ENCODE results near the gene ANKHD1.

Gene ANKHD1

GRCh38 chr5:140574165-140574564 lies 172.5 kb downstream of the ANKHD1 start:
- no peaks in the 10 kb centered on the region for H3K9me3 ChIP-seq (ENCODE audit: control insufficient read depth, insufficient read depth, low read depth, low read length)
- H3K36me3 ChIP-seq (ENCODE audit: control insufficient read depth in 2 of 2, insufficient read depth in 1 of 2, low read length in 2 of 2): no peaks in the 10 kb centered on the region
- POLR2A ChIA-PET: no interaction called here
- no peak overlapping the region for H3K27ac ChIP-seq (ENCODE audit: extremely low read depth, low read depth, low read length)
- H3K4me1 ChIP-seq (ENCODE audit: control insufficient read depth, insufficient read depth, low read length): no peaks in the 10 kb centered on the region
- TF ChIP-seq KLF8 (tag by site-specific recombination; IDR thresholded peaks at IDR 0.05) (no peak), SP2 (tag by site-specific recombination; IDR thresholded peaks at IDR 0.05) (no peak), ZNF19 (tag by site-specific recombination; IDR thresholded peaks at IDR 0.05; ENCODE audit: low read depth) (no peak), ZNF48 (tag by site-specific recombination; IDR thresholded peaks at IDR 0.05) (no peak), ZNF529 (tag by site-specific recombination; IDR thresholded peaks at IDR 0.05; ENCODE audit: insufficient replicate concordance) (no peak)
- TF ChIP-seq, protein P1, sequence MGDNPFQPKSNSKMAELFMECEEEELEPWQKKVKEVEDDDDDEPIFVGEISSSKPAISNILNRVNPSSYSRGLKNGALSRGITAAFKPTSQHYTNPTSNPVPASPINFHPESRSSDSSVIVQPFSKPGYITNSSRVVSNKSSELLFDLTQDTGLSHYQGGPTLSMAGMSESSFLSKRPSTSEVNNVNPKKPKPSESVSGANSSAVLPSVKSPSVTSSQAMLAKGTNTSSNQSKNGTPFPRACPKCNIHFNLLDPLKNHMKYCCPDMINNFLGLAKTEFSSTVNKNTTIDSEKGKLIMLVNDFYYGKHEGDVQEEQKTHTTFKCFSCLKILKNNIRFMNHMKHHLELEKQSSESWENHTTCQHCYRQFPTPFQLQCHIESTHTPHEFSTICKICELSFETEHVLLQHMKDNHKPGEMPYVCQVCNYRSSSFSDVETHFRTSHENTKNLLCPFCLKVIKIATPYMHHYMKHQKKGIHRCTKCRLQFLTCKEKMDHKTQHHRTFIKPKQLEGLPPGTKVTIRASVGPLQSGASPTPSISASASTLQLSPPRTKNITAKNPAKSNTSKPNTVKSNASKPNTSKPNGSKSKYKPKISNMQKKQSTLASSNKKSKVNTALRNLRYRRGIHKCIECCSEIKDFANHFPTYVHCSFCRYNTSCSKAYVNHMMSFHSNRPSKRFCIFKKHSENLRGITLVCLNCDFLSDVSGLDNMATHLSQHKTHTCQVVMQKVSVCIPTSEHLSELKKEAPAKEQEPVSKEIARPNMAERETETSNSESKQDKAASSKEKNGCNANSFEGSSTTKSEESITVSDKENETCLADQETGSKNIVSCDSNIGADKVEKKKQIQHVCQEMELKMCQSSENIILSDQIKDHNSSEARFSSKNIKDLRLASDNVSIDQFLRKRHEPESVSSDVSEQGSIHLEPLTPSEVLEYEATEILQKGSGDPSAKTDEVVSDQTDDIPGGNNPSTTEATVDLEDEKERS (tag by site-specific recombination; IDR thresholded peaks at IDR 0.05): no peak
- CTCF ChIA-PET: interaction anchor here (0.6 to 1.1 kb wide), 4 partner anchors 9 to 385 kb away, joined by 3 to 5 read pairs (median 3); no protein-coding TSS in a partner anchor
- H3K4me3 ChIP-seq (ENCODE audit: low read depth, low read length): no peak overlapping the region

DNA sequence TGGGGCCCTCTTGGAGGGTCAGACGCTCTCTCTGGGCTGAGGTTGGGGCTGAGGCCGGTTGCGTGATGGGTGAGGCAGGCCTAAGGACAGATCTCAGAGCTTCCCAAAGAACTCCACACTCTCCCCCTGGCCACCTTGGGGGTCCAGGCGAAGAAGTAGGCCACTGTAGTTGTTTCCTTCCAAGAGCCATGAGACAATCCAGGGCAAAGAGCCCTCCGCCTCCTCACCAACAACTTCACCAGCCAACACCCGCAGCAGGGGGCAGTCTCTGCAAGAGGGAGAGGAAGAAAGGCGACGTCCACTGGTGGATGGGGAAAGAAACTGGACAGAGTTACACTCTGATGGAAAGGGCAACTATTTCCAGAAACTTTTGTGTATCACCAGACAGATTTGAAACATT lies 173.7 kb downstream of the ANKHD1 start:
- Histone ChIP-seq H3K4me3 (ENCODE audit: low read depth, low read length) (no peak overlapping the region), H3K9me3 (ENCODE audit: control insufficient read depth, insufficient read depth, low read depth, low read length) (no peaks in the 10 kb centered on the region), H3K4me1 (ENCODE audit: control insufficient read depth, insufficient read depth, low read length) (no peaks in the 10 kb centered on the region), H3K36me3 (ENCODE audit: control insufficient read depth in 2 of 2, insufficient read depth in 1 of 2, low read length in 2 of 2) (no peaks in the 10 kb centered on the region), H3K27ac (ENCODE audit: extremely low read depth, low read depth, low read length) (no peak overlapping the region)
- CTCF ChIA-PET: interaction anchor here (1.1 to 1.3 kb wide), 3 partner anchors 14 to 143 kb away, joined by 4 read pairs; no protein-coding TSS in a partner anchor
- TF ChIP-seq ZSCAN30 (tag by site-specific recombination; IDR thresholded peaks at IDR 0.05) (no peak), ZNF239 (tag by site-specific recombination; IDR thresholded peaks at IDR 0.05) (no peak), ZNF488 (tag by site-specific recombination; IDR thresholded peaks at IDR 0.05) (no peak), ZNF548 (tag by site-specific recombination; IDR thresholded peaks at IDR 0.05) (no peak), TCF7L2 (IDR thresholded peaks at IDR 0.05; ENCODE audit: borderline replicate concordance, low read depth, low read length) (no peak), MZF1 (tag by site-specific recombination; IDR thresholded peaks at IDR 0.05; ENCODE audit: borderline replicate concordance) (no peak), SP7 (tag by site-specific recombination; IDR thresholded peaks at IDR 0.05) (no peak)
- TF ChIP-seq, protein P2, sequence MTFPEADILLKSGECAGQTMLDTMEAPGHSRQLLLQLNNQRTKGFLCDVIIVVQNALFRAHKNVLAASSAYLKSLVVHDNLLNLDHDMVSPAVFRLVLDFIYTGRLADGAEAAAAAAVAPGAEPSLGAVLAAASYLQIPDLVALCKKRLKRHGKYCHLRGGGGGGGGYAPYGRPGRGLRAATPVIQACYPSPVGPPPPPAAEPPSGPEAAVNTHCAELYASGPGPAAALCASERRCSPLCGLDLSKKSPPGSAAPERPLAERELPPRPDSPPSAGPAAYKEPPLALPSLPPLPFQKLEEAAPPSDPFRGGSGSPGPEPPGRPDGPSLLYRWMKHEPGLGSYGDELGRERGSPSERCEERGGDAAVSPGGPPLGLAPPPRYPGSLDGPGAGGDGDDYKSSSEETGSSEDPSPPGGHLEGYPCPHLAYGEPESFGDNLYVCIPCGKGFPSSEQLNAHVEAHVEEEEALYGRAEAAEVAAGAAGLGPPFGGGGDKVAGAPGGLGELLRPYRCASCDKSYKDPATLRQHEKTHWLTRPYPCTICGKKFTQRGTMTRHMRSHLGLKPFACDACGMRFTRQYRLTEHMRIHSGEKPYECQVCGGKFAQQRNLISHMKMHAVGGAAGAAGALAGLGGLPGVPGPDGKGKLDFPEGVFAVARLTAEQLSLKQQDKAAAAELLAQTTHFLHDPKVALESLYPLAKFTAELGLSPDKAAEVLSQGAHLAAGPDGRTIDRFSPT (tag by site-specific recombination; IDR thresholded peaks at IDR 0.05): no peak
- POLR2A ChIA-PET: no interaction called here

GRCh38 chr5:140576776-140577201 lies 175.2 kb downstream of the ANKHD1 start:
- no peak for TF ChIP-seq ZNF266 (tag by site-specific recombination; IDR thresholded peaks at IDR 0.05; ENCODE audit: low read depth)
- TF ChIP-seq, protein P3, sequence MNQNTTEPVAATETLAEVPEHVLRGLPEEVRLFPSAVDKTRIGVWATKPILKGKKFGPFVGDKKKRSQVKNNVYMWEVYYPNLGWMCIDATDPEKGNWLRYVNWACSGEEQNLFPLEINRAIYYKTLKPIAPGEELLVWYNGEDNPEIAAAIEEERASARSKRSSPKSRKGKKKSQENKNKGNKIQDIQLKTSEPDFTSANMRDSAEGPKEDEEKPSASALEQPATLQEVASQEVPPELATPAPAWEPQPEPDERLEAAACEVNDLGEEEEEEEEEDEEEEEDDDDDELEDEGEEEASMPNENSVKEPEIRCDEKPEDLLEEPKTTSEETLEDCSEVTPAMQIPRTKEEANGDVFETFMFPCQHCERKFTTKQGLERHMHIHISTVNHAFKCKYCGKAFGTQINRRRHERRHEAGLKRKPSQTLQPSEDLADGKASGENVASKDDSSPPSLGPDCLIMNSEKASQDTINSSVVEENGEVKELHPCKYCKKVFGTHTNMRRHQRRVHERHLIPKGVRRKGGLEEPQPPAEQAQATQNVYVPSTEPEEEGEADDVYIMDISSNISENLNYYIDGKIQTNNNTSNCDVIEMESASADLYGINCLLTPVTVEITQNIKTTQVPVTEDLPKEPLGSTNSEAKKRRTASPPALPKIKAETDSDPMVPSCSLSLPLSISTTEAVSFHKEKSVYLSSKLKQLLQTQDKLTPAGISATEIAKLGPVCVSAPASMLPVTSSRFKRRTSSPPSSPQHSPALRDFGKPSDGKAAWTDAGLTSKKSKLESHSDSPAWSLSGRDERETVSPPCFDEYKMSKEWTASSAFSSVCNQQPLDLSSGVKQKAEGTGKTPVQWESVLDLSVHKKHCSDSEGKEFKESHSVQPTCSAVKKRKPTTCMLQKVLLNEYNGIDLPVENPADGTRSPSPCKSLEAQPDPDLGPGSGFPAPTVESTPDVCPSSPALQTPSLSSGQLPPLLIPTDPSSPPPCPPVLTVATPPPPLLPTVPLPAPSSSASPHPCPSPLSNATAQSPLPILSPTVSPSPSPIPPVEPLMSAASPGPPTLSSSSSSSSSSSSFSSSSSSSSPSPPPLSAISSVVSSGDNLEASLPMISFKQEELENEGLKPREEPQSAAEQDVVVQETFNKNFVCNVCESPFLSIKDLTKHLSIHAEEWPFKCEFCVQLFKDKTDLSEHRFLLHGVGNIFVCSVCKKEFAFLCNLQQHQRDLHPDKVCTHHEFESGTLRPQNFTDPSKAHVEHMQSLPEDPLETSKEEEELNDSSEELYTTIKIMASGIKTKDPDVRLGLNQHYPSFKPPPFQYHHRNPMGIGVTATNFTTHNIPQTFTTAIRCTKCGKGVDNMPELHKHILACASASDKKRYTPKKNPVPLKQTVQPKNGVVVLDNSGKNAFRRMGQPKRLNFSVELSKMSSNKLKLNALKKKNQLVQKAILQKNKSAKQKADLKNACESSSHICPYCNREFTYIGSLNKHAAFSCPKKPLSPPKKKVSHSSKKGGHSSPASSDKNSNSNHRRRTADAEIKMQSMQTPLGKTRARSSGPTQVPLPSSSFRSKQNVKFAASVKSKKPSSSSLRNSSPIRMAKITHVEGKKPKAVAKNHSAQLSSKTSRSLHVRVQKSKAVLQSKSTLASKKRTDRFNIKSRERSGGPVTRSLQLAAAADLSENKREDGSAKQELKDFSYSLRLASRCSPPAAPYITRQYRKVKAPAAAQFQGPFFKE (tag by site-specific recombination; IDR thresholded peaks at IDR 0.05; ENCODE audit: borderline replicate concordance): no peak
- CTCF ChIA-PET: interaction anchor here (0.9 kb wide), 1 partner anchor 9 kb away, joined by 5 read pairs; no protein-coding TSS in a partner anchor
- no peaks in the 10 kb centered on the region for H3K4me1 ChIP-seq (ENCODE audit: control insufficient read depth, insufficient read depth, low read length)
- no peaks in the 10 kb centered on the region for H3K36me3 ChIP-seq (ENCODE audit: control insufficient read depth in 2 of 2, insufficient read depth in 1 of 2, low read length in 2 of 2)
- H3K4me3 ChIP-seq (ENCODE audit: low read depth, low read length): no peak overlapping the region
- POLR2A ChIA-PET: no interaction called here
- no peaks in the 10 kb centered on the region for H3K9me3 ChIP-seq (ENCODE audit: control insufficient read depth, insufficient read depth, low read depth, low read length)
- no peak overlapping the region for H3K27ac ChIP-seq (ENCODE audit: extremely low read depth, low read depth, low read length)

Data from HEK293 (cell line).